HG02678 (cell line): ENCODE measurements around the gene CEP104.

ENCODE experiments used
- ATAC-seq: cut with Tn5 transposase; IDR thresholded peaks from one replicate; pipeline ENCODE4 v1.9.1; 2021; ENCODE audit warnings: mild to moderate bottlenecking, moderate library complexity; ENCODE audit not compliant: unreplicated experiment

The CEP104 gene

GRCh38 chr1:3779912-3780416 is 77.0 kb downstream of the CEP104 start:
- no peak for ATAC-seq

DNA sequence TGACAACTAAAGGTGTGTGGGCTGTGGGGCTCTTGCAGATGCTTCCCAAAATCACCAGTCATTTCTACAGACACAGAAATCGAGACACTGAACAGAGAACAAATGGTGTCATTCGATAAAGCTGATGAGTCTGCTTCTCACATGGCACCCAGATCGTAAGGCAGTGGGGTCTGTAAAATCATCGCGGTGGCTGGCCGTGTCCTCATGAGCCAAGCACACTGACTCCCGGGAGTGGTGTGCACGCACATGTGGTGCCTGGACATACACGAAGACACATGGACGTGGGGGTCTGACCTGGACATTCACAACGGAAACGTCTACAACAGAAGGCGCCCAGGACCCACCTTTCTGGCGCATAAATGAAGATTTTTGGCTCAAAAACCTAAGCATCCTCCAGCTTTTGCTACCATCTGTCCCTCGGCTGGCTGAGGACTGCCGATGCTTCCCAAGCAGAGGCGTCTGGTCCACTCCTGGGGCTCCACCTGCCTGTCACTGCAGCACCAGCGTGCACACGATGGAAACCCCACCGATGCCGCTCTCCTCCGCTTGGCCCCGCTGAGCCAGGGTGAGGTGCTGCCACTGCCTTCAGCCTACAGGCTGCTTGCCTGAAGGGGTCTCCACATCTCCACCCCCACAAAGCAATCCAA is 77.6 kb downstream of the CEP104 start:
- no peak for ATAC-seq

DNA sequence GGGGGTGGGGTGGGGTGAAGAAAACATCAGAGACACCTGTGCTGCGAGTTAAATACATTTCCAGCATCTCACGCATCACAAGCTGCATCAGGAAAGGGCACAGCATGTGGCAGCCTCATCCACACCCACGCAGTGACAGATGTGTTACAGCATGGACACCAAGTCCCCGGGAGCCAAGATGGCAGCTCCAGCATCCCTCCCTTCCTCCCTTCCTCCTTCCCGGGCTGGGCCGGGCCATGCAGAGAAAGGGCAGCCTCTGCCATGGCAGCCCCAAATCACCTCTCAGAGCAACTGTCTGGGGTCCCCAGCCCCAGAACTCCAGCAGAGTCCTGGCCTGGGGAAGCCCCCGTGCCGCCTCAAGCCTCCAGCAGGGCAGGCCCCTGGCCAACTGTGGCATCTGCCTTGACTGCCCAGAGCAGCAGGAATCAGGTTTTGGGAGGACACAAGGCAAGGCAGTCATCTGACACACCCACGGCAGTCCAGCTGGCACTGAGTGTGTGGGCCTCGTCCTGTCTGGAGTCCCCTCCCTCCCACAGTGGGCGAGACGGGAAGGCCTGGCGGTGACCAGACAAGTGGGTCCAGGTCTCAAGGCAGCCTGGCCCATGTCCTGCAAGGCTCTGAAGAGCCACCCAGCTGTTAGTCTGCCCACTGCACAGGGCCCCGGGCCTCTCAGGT is 78.3 kb downstream of the CEP104 start:
- no peak for ATAC-seq

- ATAC-seq = no peak
These were observed 79.1 kb downstream of the CEP104 start for GRCh38 chr1:3777647-3778589.

GRCh38 chr1:3777078-3777547 is 79.9 kb downstream of the CEP104 start:
- ATAC-seq = no peak

- no peak for ATAC-seq
These were observed 80.6 kb downstream of the CEP104 start for GRCh38 chr1:3776231-3776961.

DNA sequence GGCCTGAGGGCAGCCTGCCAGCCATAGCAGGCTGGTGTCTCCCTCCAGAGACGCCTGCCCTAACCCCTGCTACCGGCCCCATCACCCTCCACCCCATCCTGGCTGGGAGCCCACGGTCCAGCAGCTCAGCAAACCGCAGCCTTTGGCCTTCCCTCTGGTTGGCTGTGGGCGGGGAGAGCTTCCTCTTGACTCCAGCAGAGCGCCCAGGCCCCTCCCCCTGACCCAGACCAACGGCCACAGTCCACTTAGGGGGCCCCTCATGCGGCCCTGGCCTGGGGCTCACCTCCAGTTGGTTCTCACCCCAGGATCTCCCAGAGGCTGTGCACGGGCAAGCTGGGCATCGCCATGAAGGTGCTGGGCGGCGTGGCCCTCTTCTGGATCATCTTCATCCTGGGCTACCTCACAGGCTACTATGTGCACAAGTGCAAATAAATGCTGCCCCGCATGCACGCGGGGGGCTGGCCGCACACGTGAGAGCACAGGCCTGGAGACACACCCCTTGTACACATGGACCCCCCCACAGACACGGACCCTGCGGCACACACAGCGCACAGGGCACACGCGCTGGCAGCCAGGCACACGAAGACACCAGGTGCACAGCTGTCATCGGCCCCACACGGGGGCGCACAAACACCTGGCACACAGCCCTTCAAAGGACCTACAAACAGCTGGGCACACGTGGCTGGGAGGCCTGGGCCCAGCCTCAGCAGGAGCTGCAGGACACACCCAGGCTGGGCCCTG is 81.4 kb downstream of the CEP104 start:
- no peak for ATAC-seq

GRCh38 chr1:3774946-3775489 is 82.0 kb downstream of the CEP104 start:
- no peak for ATAC-seq

GRCh38 chr1:3774276-3774945 is 82.6 kb downstream of the CEP104 start:
- no peak for ATAC-seq

GRCh38 chr1:3773572-3774275 is 83.3 kb downstream of the CEP104 start:
- ATAC-seq = no peak

GRCh38 chr1:3772715-3773571 is 84.1 kb downstream of the CEP104 start, which contains the start of gene SMIM1:
Gene SMIM1 (plus strand): TSS chr1:3772749. CDS start chr1:3775374, 2,625 bp downstream.
- ATAC-seq = no peak

DNA sequence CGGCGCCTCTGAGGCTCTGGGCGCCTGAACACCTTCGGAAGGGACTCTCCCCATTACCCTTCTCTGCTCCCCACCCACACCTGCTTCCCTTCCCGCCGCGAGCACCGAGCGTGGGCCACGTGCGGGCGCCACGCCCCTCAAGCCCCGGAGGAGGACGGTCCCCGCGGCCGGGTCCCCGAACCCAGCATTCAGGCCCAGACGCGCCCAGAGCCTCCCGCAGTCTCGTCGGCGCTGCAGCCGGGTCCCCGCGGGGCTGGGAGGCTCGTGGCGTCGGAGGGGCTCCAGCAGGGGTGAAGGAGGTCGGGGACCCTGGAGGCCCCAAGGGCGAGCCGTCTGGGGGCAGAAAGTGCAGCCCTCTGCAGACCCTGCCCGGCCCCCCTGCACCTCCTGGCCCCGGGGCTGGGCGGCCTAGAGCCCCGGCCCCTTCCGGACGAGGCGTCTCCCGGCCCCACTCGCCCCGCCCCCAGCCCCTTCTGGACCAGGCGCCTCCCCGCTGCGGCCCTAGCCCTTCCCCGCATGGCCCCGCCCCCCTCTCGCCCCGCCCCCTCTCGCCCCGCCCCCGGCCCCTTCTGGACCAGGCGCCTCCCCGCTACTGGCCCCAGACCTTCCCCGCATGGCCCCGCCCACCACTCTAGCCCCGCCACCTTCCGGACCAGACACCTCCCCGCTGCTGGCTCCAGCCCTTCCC is 84.8 kb downstream of the CEP104 start:
- ATAC-seq = peak; percentile 73

DNA sequence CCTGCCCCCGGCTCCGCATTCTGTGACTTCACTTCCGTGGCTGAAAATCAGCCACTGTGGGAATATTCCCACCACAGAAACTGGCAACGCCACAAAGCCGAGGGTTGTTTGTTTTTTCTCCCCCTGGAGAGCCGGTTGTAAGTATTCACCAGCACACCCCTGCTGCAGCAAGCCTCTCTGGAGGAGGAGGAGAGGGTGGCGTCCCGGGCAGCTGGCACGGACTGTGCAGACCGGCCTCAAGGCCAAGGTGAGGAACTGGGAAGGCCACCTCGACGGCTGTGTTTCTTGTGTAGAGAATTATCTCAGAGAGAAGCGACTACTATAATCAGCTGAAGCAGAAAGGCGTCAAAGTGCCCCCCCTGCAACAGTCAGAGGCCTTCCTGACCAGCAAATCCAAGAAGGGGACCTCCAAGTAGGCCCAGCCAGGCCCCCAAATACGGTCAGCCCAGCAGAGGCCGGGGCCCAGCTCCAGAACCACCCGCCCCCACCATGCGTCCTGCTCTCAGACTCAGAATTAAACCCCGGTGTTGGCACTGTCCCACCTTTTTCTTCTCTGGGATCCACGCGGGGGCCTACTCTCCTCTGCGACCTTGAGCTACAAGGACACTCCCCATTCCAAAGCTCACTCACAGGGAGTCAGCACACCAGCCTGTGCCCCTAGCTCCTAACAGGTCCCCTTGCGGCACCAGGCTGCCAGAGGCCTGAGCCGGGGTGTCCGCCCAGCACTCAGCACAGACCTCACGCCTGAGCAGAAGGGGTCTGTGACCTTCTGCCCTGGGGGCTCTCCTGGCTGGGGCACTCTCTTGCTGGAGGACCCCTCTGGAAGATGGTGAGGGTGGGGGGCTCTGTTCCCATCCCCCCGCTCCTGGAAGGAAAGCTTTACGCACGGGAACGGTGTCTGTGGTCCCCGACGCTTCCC is 85.6 kb downstream of the CEP104 start:
- no peak for ATAC-seq

GRCh38 chr1:3770047-3770765 is 86.8 kb downstream of the CEP104 start:
- no peak for ATAC-seq

DNA sequence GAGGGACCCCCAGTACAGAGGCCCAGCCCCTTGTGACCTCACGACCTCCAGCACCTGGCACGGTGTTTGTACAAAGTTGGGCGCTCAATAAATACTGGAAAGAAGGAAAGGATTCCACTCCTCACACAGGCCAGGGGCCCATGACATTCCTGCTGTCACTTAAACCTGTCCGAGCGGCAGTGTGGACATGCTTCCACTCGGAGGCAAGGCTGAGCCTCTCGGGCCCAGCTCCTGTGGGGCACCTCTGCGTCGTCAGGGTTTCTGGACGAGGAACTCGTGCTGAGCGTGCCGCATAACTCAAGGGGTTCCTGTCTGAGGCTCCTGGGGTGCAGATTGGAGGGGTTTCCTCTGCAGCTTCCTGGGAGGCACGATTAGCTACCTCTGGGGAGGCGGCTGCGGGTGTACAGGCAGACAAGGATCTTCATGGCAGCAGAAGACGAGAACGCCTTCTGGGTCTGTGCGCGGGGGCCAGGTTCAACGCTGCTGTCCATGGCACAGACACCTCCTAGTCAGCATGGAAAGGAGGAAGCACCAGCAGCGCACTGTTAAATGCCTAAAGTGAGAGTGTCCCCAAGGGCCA is 88.1 kb downstream of the CEP104 start:
- no peak for ATAC-seq
